NCI-H146 treated with DMSO at 0.1 percent for 48 hours (cell line): ENCODE measurements around the gene TPO.
"Not testable (repeated sequence)": the region's sequence is repeated elsewhere in the genome, so short reads cannot be mapped to it uniquely, and the experiment has no call there.

Experiments used
- DNase-seq: peaks from one replicate; lab custom pipeline; 2025; ENCODE audit not compliant: unreplicated experiment; lab: John Stamatoyannopoulos, UW

Gene TPO

GRCh38 chr2:1482253-1482675 is 69.0 kb downstream of the TPO start:
- DNase-seq = no peak

- no peak for DNase-seq
Observed at GRCh38 chr2:1482981-1483380, 69.7 kb downstream of the TPO start.

GRCh38 chr2:1483551-1483950 is 70.3 kb downstream of the TPO start:
- no peak for DNase-seq

GRCh38 chr2:1484131-1484884 is 71.0 kb downstream of the TPO start:
- DNase-seq = no peak

- no peak for DNase-seq
Observed at GRCh38 chr2:1486670-1487069, 73.4 kb downstream of the TPO start.

- no peak for DNase-seq
Observed at GRCh38 chr2:1487758-1488157, 74.5 kb downstream of the TPO start.

- no peak for DNase-seq
Observed at GRCh38 chr2:1488181-1488671, 75.0 kb downstream of the TPO start.

- DNase-seq = no peak
Observed at GRCh38 chr2:1488851-1489250, 75.6 kb downstream of the TPO start.

GRCh38 chr2:1489486-1489885 is 76.2 kb downstream of the TPO start:
- no peak for DNase-seq

- not testable (repeated sequence) for DNase-seq
Observed at GRCh38 chr2:1490381-1490780, 77.1 kb downstream of the TPO start.

- no peak for DNase-seq
Observed at GRCh38 chr2:1491751-1492150, 78.5 kb downstream of the TPO start.

- DNase-seq = not testable (repeated sequence)
Observed at GRCh38 chr2:1492231-1492630, 79.0 kb downstream of the TPO start.

GRCh38 chr2:1492711-1493430 is 79.6 kb downstream of the TPO start:
- no peak for DNase-seq

GRCh38 chr2:1493431-1494126 is 80.3 kb downstream of the TPO start:
- DNase-seq = no peak

- no peak for DNase-seq
Observed at GRCh38 chr2:1494257-1494656, 81.0 kb downstream of the TPO start.

GRCh38 chr2:1494906-1495305 is 81.6 kb downstream of the TPO start:
- no peak for DNase-seq

- DNase-seq = no peak
Observed at GRCh38 chr2:1495676-1496358, 82.6 kb downstream of the TPO start.

- DNase-seq = no peak
Observed at GRCh38 chr2:1496359-1496821, 83.1 kb downstream of the TPO start.

GRCh38 chr2:1497122-1497611 is 83.9 kb downstream of the TPO start:
- no peak for DNase-seq

GRCh38 chr2:1498176-1498575 is 84.9 kb downstream of the TPO start:
- DNase-seq = no peak
